Liver (tissue), 9 donors: ENCODE results near the gene TMEM186. TPM values are rescaled to one million over a fixed set of nuclear protein-coding genes. Genes with fewer than 3 reads are reported as not detected.

Source experiments
- DNase-seq: peaks from one replicate; pipeline ENCODE4 v3.0.0-alpha.2; 2017; ENCODE audit warnings: low spot score
- H3K27ac ChIP-seq, 2 donors: one replicate each; pipeline ENCODE4 v1.7.0; 2013; ENCODE audit warnings: inconsistent platforms in 2 of 2, low read length in 2 of 2, control low read depth in 1 of 2, low read depth in 1 of 2, mild to moderate bottlenecking in 1 of 2
- H3K27me3 ChIP-seq, 4 donors: one replicate each; pipeline versions ENCODE4 v1.6.1 to v1.7.0; 2013; ENCODE audit warnings: low read length in 3 of 4, inconsistent platforms in 1 of 4, mild to moderate bottlenecking in 1 of 4, moderate library complexity in 1 of 4; ENCODE audit not compliant: control insufficient read depth in 4 of 4, insufficient read depth in 4 of 4
- H3K36me3 ChIP-seq, 4 donors: one replicate each; pipeline versions ENCODE4 v1.6.1 to v1.7.0; 2013; ENCODE audit warnings: low read length in 3 of 4, mild to moderate bottlenecking in 3 of 4, low read depth in 1 of 4, moderate library complexity in 1 of 4; ENCODE audit not compliant: control insufficient read depth in 4 of 4, insufficient read depth in 3 of 4
- H3K4me1 ChIP-seq, 4 donors: one replicate each; pipeline versions ENCODE4 v1.6.1 to v1.7.0; 2013; ENCODE audit warnings: low read length in 3 of 4, mild to moderate bottlenecking in 3 of 4, moderate library complexity in 1 of 4; ENCODE audit not compliant: control insufficient read depth in 4 of 4, insufficient read depth in 4 of 4
- H3K4me3 ChIP-seq, 3 donors: one replicate each; pipeline versions ENCODE4 v1.6.1 to v1.7.0; 2013; ENCODE audit warnings: low read length in 3 of 3, control low read depth in 1 of 3, low read depth in 1 of 3, mild to moderate bottlenecking in 1 of 3
- H3K9ac ChIP-seq, 2 donors: one replicate each; pipeline ENCODE4 v1.7.0; 2013; ENCODE audit warnings: low read length in 2 of 2, mild to moderate bottlenecking in 2 of 2, moderate library complexity in 2 of 2, control low read depth in 1 of 2, low read depth in 1 of 2
- H3K9me3 ChIP-seq, 4 donors: one replicate each; pipeline versions ENCODE4 v1.6.1 to v1.7.0; 2013; ENCODE audit warnings: low read length in 3 of 4; ENCODE audit not compliant: control insufficient read depth in 4 of 4
- EGR1 ChIP-seq, 2 donors: IDR thresholded peaks; 2 replicates each; pipeline ENCODE4 v1.6.1; 2016 to 2018; ENCODE audit warnings: antibody characterized with exemption in 2 of 2, low read depth in 2 of 2
- FOXA1 ChIP-seq: IDR thresholded peaks from 2 replicates; pipeline ENCODE4 v1.6.1; 2016; ENCODE audit warnings: antibody characterized with exemption
- GABPA ChIP-seq, 2 donors: IDR thresholded peaks in 1 of 2; conservative IDR thresholded peaks in 1 of 2; 2 replicates each; pipeline ENCODE4 v1.6.1; 2016; ENCODE audit warnings: antibody characterized with exemption in 2 of 2, mild to moderate bottlenecking in 1 of 2, moderate library complexity in 1 of 2
- HNF4A ChIP-seq, 2 donors: conservative IDR thresholded peaks; 2 replicates each; pipeline ENCODE4 v1.6.1; 2016; ENCODE audit warnings: antibody characterized with exemption in 2 of 2, mild to moderate bottlenecking in 2 of 2
- HNF4G ChIP-seq: IDR thresholded peaks from 2 replicates; pipeline ENCODE4 v1.6.1; 2016; ENCODE audit warnings: antibody characterized with exemption
- JUND ChIP-seq, 2 donors: IDR thresholded peaks; 2 replicates each; pipeline ENCODE4 v1.6.1; 2016; ENCODE audit warnings: antibody characterized with exemption in 2 of 2
- NR2F2 ChIP-seq: IDR thresholded peaks from 2 replicates; pipeline ENCODE4 v1.6.1; 2016; ENCODE audit warnings: antibody characterized with exemption
- RAD21 ChIP-seq, 2 donors: IDR thresholded peaks; 2 replicates each; pipeline ENCODE4 v1.6.1; 2016; ENCODE audit warnings: antibody characterized with exemption in 2 of 2, mild to moderate bottlenecking in 2 of 2
- RXRA ChIP-seq, 2 donors: IDR thresholded peaks; 2 replicates each; pipeline ENCODE4 v1.6.1; 2017 to 2018; ENCODE audit warnings: antibody characterized with exemption in 2 of 2, mild to moderate bottlenecking in 1 of 2
- SP1 ChIP-seq: IDR thresholded peaks from 2 replicates; pipeline ENCODE4 v1.6.1; 2018; ENCODE audit warnings: antibody characterized with exemption, mild to moderate bottlenecking
- TAF1 ChIP-seq: conservative IDR thresholded peaks from 2 replicates; pipeline ENCODE4 v1.6.1; 2016; ENCODE audit warnings: antibody characterized with exemption, mild to moderate bottlenecking
- YY1 ChIP-seq: IDR thresholded peaks from 2 replicates; pipeline ENCODE4 v1.6.1; 2016; ENCODE audit warnings: antibody characterized with exemption, mild to moderate bottlenecking
- WGBS: extraction: QIAGEN DNeasy Blood & Tissue Kit; methylation state at CpG from one replicate; pipeline ENCODE4 v1.1.7; 2013; 5-methylcytosine and 5-hydroxymethylcytosine counted together
- polyA plus RNA-seq, 2 donors: library from polyadenylated mRNA; stranded (reverse) in 1 of 2; unstranded in 1 of 2; fragments of 200-250 nt in 1 of 2; fragments of >200 nt in 1 of 2; fragmentation: Nextera tagmentation in 1 of 2; extraction: Ambion mirVana in 1 of 2; gene quantifications; one replicate each; pipeline versions ENCODE4 v1.2.1 to v1.2.3, GENCODE V29; 2013 to 2015
- total RNA-seq, 2 donors: library from RNA; depleted of rRNA; stranded (reverse); fragments of >200 nt; gene quantifications; one replicate each; pipeline ENCODE4 v1.2.3, GENCODE V29; 2014
- TF ChIP-seq, protein P1 (sequence below): fragments of 150-350 bp; IDR thresholded peaks from 2 replicates; pipeline ENCODE4 v1.5.1; 2017; ENCODE audit warnings: improper control_type of control experiment, low read depth, low read length; ENCODE audit not compliant: missing input control
- TF ChIP-seq, protein P2 (sequence below): IDR thresholded peaks from 2 replicates; pipeline ENCODE4 v1.6.1; 2016; ENCODE audit warnings: antibody characterized with exemption
- TF ChIP-seq, protein P3 (sequence below): IDR thresholded peaks from 2 replicates; pipeline ENCODE4 v1.6.1; 2016; ENCODE audit warnings: antibody characterized with exemption
- TF ChIP-seq, protein P4 (sequence below): IDR thresholded peaks from 2 replicates; pipeline ENCODE4 v1.6.1; 2016; ENCODE audit warnings: antibody characterized with exemption, mild to moderate bottlenecking
- donor health status: healthy.
- donor health status: healthy.
- donor health status: healthy.
- donor health status: healthy.
- donor health status: healthy.

TMEM186 gene
- total and polyA plus RNA-seq, 4 donors, result 3.3 to 11.0 (median 7.1) TPM

DNA sequence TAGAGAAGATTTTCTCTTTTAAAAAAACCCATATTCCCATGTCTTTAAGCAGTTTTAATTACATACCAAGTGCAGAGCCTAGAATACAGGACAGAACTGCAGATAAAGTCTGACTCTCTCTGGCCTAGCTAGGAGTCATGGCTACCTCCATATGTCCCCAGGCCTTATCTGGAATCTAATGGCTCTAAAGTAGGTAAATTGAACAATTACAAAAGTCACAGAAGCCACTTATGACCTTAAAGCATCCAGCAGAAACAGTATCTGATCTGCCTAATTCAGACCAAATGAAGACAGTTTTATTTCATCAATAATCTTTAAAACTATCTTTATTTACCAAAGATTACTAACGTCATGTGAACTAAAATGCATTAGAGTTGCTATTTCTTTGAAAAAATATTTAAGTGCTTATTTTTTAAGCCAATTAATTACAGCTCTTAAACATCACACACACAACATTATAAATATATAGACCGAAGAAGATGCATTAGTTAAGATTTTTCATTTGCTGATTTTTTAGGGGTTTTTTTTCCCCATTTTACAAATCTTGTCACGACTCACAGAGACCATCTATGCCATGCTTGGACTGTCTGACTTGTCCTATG, 28.9 kb upstream of the TMEM186 start:
- H3K27me3 ChIP-seq, result no peaks in the 10 kb centered on the region
- WGBS, result 94% methylated on average over 3 of the region's 3 CpGs
- H3K36me3 ChIP-seq, result peaks cover 8 to 30% (median 11%) of the 10 kb centered on the region in 4 donors
- H3K9me3 ChIP-seq, result no peaks in the 10 kb centered on the region
- H3K27ac ChIP-seq, result no peak overlapping the region
- DNase-seq, result no peak
- no peaks in the 10 kb centered on the region for H3K4me1 ChIP-seq
- TF ChIP-seq, protein P1, sequence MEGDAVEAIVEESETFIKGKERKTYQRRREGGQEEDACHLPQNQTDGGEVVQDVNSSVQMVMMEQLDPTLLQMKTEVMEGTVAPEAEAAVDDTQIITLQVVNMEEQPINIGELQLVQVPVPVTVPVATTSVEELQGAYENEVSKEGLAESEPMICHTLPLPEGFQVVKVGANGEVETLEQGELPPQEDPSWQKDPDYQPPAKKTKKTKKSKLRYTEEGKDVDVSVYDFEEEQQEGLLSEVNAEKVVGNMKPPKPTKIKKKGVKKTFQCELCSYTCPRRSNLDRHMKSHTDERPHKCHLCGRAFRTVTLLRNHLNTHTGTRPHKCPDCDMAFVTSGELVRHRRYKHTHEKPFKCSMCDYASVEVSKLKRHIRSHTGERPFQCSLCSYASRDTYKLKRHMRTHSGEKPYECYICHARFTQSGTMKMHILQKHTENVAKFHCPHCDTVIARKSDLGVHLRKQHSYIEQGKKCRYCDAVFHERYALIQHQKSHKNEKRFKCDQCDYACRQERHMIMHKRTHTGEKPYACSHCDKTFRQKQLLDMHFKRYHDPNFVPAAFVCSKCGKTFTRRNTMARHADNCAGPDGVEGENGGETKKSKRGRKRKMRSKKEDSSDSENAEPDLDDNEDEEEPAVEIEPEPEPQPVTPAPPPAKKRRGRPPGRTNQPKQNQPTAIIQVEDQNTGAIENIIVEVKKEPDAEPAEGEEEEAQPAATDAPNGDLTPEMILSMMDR, result no peak
- TF ChIP-seq GABPA (IDR thresholded peaks at IDR 0.05 in 1 of 2, conservative IDR thresholded peaks at IDR 0.05 in 1 of 2), result no peak
- TF ChIP-seq HNF4A (conservative IDR thresholded peaks at IDR 0.05), result no peak
- TF ChIP-seq, protein P2, sequence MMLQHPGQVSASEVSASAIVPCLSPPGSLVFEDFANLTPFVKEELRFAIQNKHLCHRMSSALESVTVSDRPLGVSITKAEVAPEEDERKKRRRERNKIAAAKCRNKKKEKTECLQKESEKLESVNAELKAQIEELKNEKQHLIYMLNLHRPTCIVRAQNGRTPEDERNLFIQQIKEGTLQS, result no peak
- TF ChIP-seq, protein P3, sequence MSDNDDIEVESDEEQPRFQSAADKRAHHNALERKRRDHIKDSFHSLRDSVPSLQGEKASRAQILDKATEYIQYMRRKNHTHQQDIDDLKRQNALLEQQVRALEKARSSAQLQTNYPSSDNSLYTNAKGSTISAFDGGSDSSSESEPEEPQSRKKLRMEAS, result no peak
- no peak for TF ChIP-seq SP1
- TF ChIP-seq JUND (IDR thresholded peaks at IDR 0.05), result no peak
- no peak for TF ChIP-seq RAD21 (IDR thresholded peaks at IDR 0.05)
- TF ChIP-seq, protein P4, sequence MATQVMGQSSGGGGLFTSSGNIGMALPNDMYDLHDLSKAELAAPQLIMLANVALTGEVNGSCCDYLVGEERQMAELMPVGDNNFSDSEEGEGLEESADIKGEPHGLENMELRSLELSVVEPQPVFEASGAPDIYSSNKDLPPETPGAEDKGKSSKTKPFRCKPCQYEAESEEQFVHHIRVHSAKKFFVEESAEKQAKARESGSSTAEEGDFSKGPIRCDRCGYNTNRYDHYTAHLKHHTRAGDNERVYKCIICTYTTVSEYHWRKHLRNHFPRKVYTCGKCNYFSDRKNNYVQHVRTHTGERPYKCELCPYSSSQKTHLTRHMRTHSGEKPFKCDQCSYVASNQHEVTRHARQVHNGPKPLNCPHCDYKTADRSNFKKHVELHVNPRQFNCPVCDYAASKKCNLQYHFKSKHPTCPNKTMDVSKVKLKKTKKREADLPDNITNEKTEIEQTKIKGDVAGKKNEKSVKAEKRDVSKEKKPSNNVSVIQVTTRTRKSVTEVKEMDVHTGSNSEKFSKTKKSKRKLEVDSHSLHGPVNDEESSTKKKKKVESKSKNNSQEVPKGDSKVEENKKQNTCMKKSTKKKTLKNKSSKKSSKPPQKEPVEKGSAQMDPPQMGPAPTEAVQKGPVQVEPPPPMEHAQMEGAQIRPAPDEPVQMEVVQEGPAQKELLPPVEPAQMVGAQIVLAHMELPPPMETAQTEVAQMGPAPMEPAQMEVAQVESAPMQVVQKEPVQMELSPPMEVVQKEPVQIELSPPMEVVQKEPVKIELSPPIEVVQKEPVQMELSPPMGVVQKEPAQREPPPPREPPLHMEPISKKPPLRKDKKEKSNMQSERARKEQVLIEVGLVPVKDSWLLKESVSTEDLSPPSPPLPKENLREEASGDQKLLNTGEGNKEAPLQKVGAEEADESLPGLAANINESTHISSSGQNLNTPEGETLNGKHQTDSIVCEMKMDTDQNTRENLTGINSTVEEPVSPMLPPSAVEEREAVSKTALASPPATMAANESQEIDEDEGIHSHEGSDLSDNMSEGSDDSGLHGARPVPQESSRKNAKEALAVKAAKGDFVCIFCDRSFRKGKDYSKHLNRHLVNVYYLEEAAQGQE, result no peak
- no peak overlapping the region for H3K4me3 ChIP-seq
- no peak overlapping the region for H3K9ac ChIP-seq

DNA sequence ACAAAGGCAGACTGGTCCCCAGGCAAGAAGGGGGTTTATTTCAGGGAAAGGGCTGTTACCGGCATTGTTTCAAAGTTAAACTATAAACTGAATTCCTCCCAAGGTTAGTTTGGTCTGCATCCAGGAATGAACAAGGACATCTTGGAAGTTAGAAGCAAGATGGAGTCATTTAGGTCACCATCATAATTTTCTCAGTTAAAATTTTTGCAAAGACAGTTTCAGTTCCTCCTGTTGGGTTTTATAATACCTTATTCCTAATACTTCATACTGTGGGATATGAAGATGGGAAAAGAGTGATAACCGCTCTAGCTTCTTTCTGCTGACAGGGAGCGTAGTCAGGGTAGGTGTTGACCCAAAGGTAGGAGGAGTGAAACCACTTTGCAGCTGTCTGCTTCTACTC, 25.0 kb upstream of the TMEM186 start:
- 98% methylated on average over 3 of the region's 3 CpGs for WGBS
- H3K27me3 ChIP-seq, result no peaks in the 10 kb centered on the region
- no peak overlapping the region for H3K27ac ChIP-seq
- DNase-seq, result no peak
- no peaks in the 10 kb centered on the region for H3K9me3 ChIP-seq
- peaks cover 0 to 3% (median 0%) of the 10 kb centered on the region in 4 donors for H3K4me1 ChIP-seq
- no peak overlapping the region for H3K4me3 ChIP-seq
- no peak overlapping the region for H3K9ac ChIP-seq
- peaks cover 10 to 27% (median 17%) of the 10 kb centered on the region in 4 donors for H3K36me3 ChIP-seq
- TF ChIP-seq SP1 (no peak), RAD21 (IDR thresholded peaks at IDR 0.05) (no peak), NR2F2 (no peak), HNF4A (conservative IDR thresholded peaks at IDR 0.05) (no peak), HNF4G (no peak), FOXA1 (no peak), YY1 (no peak), TAF1 (no peak), EGR1 (IDR thresholded peaks at IDR 0.05; ENCODE audit: low read depth in 2 of 2) (no peak), RXRA (IDR thresholded peaks at IDR 0.05) (no peak), JUND (IDR thresholded peaks at IDR 0.05) (no peak)
- TF ChIP-seq, protein P4, result no peak
- TF ChIP-seq, protein P1, result no peak
- TF ChIP-seq, protein P3, result no peak
- TF ChIP-seq, protein P2, result no peak
